HepG2 (cell line): ENCODE measurements around the gene GP9. TPM values are rescaled to one million over a fixed set of nuclear protein-coding genes. Genes with fewer than 3 reads are reported as not detected.

Experiments
- ATAC-seq: fragments of 200-7000 bp; cut with Tn5 transposase; 3 replicates; pipeline ENCODE4 v1.9.1; 2020; ENCODE audit warnings: mild to moderate bottlenecking, moderate library complexity
- BruUV-seq: library from RNA; stranded (reverse); fragments of 400-500 nt; replicated peaks from 2 replicates; lab custom pipeline; 2021; lab: Mats Ljungman, UMichigan
- CTCF ChIA-PET: fragments of 300-600 bp; formaldehyde crosslinking; extraction: SDS; loops from one replicate; lab custom pipeline; 2021; ENCODE audit warnings: low total read pairs, inconsistent platforms, low intra/inter-chr PET ratio; lab: Yijun Ruan, JAX
- POLR2A ChIA-PET: fragments of 350-600 bp; sonication (Branson Sonifier 250); formaldehyde crosslinking; loops from one replicate; lab custom pipeline; 2020; ENCODE audit warnings: antibody characterized with exemption, inconsistent platforms; lab: Yijun Ruan, JAX
- DNase-seq: peaks from one replicate; pipeline ENCODE4 v3.0.0-alpha.2; 2015; ENCODE audit warnings: low spot score
- FAIRE-seq: peaks from 3 replicates; lab custom pipeline; 2011; peaks lifted over from hg19 to GRCh38; lab: Jason Lieb, UNC
- H2AFZ ChIP-seq: one replicate; pipeline ENCODE4 v1.6.1; 2011; ENCODE audit warnings: low read length, inconsistent platforms
- H3K27ac ChIP-seq: fragments of 300-600 bp; 3 replicates; pipeline ENCODE4 v1.8.0; 2011; ENCODE audit warnings: mixed run types, mild to moderate bottlenecking, mixed read lengths, low read length, inconsistent platforms; ENCODE audit not compliant: insufficient read depth; ENCODE audit errors: extremely low read length
- H3K27me3 ChIP-seq, 2 experiments: fragments of 200-600 bp in 1 of 2; 2 replicates in 1 of 2; 3 replicates in 1 of 2; pipeline versions ENCODE4 v1.6.0 to v1.8.0; 2011; ENCODE audit warnings: low read length in 2 of 2, mild to moderate bottlenecking in 2 of 2, moderate library complexity in 2 of 2, inconsistent platforms in 1 of 2; ENCODE audit not compliant: insufficient read depth in 2 of 2, control insufficient read depth in 1 of 2
- H3K36me3 ChIP-seq, 2 experiments: fragments of 200-600 bp in 1 of 2; replicated peaks in 1 of 2; 2 replicates in 1 of 2; 3 replicates in 1 of 2; pipeline versions ENCODE4 v1.5.1 to v1.8.0; 2011; ENCODE audit warnings: low read length in 2 of 2, inconsistent platforms in 1 of 2; ENCODE audit not compliant: insufficient read depth in 2 of 2, control insufficient read depth in 1 of 2
- H3K4me1 ChIP-seq: 2 replicates; pipeline ENCODE4 v1.5.1; 2012; ENCODE audit warnings: low read length, inconsistent platforms; ENCODE audit not compliant: insufficient read depth
- H3K4me2 ChIP-seq: 2 replicates; pipeline ENCODE4 v1.6.0; 2011; ENCODE audit warnings: low read depth, low read length, inconsistent platforms
- H3K4me3 ChIP-seq, 3 experiments: fragments of 200-600 bp in 1 of 3; sonication (generic), shearing (Covaris generic) in 1 of 3; replicated peaks in 1 of 3; 2 replicates each; pipeline ENCODE4 v1.5.1; 2011 to 2016; ENCODE audit warnings: low read length in 3 of 3, inconsistent platforms in 2 of 3, low read depth in 2 of 3, mild to moderate bottlenecking in 2 of 3, control low read depth in 1 of 3, mixed read lengths in 1 of 3; ENCODE audit not compliant: insufficient read depth in 1 of 3
- H3K79me2 ChIP-seq: one replicate; pipeline ENCODE4 v1.6.1; 2011; ENCODE audit warnings: low read length, inconsistent platforms; ENCODE audit not compliant: insufficient read depth
- H3K9ac ChIP-seq: 2 replicates; pipeline ENCODE4 v1.6.0; 2011; ENCODE audit warnings: mild to moderate bottlenecking, low read depth, low read length, inconsistent platforms; ENCODE audit not compliant: insufficient read depth
- H3K9me3 ChIP-seq: 2 replicates; pipeline ENCODE4 v1.5.1; 2012; ENCODE audit warnings: mild to moderate bottlenecking, low read length
- H4K20me1 ChIP-seq: 2 replicates; pipeline ENCODE4 v1.6.0; 2011; ENCODE audit warnings: inconsistent platforms, mild to moderate bottlenecking, low read length, moderate library complexity; ENCODE audit not compliant: insufficient read depth
- CCDC6 ChIP-seq: sonication (generic); formaldehyde crosslinking; IDR thresholded peaks from 2 replicates; pipeline ENCODE4 v1.8.1; 2022; ENCODE audit warnings: mild to moderate bottlenecking, missing genetic modification reagents, moderate library complexity
- DR1 ChIP-seq: sonication (generic); formaldehyde crosslinking; IDR thresholded peaks from 2 replicates; pipeline ENCODE4 v1.8.0; 2021; ENCODE audit warnings: mild to moderate bottlenecking, missing genetic modification reagents, inconsistent platforms
- SOX13 ChIP-seq, 3 experiments: fragments of 450-650 bp in 1 of 3; sonication (generic) in 1 of 3; formaldehyde crosslinking in 1 of 3; IDR thresholded peaks in 2 of 3; conservative IDR thresholded peaks in 1 of 3; 2 replicates each; pipeline versions ENCODE4 v1.5.0 to v1.6.1; 2016 to 2020; ENCODE audit warnings: antibody characterized with exemption in 1 of 3, mild to moderate bottlenecking in 1 of 3, missing compliant biosample characterization in 1 of 3, missing genetic modification reagents in 1 of 3, moderate library complexity in 1 of 3
- ZNF678 ChIP-seq: sonication (generic); formaldehyde crosslinking; IDR thresholded peaks from 2 replicates; pipeline ENCODE4 v1.4.0; 2020; ENCODE audit warnings: mild to moderate bottlenecking, missing genetic modification reagents
- WGBS: methylation state at CpG from one replicate; pipeline ENCODE4 v1.1.6; 2017; ENCODE audit warnings: low lambda C conversion rate; 5-methylcytosine and 5-hydroxymethylcytosine counted together
- in situ Hi-C: cut with HindIII; loops from 2 replicates; pipeline ENCODE4 v1.10.0; 2017; ENCODE audit warnings: low pct_unique_long_range_greater_than_20kb; ENCODE audit not compliant: extremely low pct_ligation_motif_present
- intact Hi-C: fragments of 100-400 bp; cut with micrococcal nuclease; formaldehyde crosslinking; loops from one replicate; pipeline ENCODE4 v1.10.0; 2022; ENCODE audit not compliant: unreplicated experiment
- polyA plus RNA-seq, 8 experiments: library from polyadenylated mRNA; depleted of rRNA in 3 of 8; stranded (reverse) in 7 of 8; unstranded in 1 of 8; fragments of >200 nt; fragmentation: Illumina TruSeq in 4 of 8; extraction: Trizol in 4 of 8; gene quantifications; 2 replicates each; pipeline versions ENCODE4 v1.2.1 to v1.2.3, GENCODE V29; 2011 to 2016; ENCODE audit warnings: low read depth in 4 of 8, missing spikeins in 1 of 8, mixed read lengths in 1 of 8; ENCODE audit not compliant: insufficient read depth in 1 of 8
- total RNA-seq, 5 experiments: library from RNA; depleted of rRNA; stranded (reverse); fragments of >200 nt; fragmentation: Illumina TruSeq; extraction: Trizol; gene quantifications; 2 replicates each; pipeline ENCODE4 v1.2.3, GENCODE V29; 2016; ENCODE audit warnings: low read depth in 1 of 5
- TF ChIP-seq, protein P1 (sequence below): sonication (generic); formaldehyde crosslinking; IDR thresholded peaks from 2 replicates; pipeline ENCODE4 v1.4.0; 2020; ENCODE audit warnings: missing genetic modification reagents

The GP9 gene
- total and polyA plus RNA-seq, 2 of the 13 experiments (the other 11 are each of a cell fraction or from before 2014, with no cell fraction given): not detected

DNA sequence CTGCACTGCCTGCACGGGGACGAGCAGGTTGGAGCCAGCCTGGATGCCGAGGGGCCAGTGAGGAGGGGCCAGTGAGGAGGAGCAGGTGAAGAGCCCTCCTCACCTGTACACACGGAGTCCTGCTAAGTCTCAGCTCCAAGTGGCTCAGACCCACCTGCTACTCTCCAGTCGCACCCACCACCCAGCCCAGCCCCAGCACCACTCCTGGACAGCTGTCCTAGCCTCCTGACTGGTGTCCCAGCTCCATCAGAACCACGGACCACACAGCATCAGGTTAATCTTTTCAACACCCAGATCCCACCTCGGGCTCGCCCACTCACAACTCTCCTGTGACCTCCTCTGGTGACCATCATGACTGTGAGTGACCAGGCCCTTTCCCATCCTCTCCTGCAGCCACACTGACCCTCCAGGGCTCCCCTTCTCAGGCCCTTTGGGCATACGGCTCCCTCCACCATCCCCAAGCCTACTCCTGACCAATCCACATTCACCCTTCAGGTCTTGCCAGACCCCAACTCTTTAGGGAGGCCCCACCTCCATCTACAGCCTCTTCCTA is 45.7 kb upstream of the GP9 start:
- ATAC-seq (no peak), FAIRE-seq (no peak), DNase-seq (no peak)
- Histone ChIP-seq H3K4me2 (no peak overlapping the region), H3K27me3 (peaks cover 4 to 48% of the 10 kb centered on the region in 2 experiments; a peak in 4 of 5 replicates), H3K9me3 (no peaks in the 10 kb centered on the region), H3K79me2 (no peaks in the 10 kb centered on the region), H3K9ac (no peak overlapping the region), H3K4me3 (no peak overlapping the region), H2AFZ (no peak overlapping the region), H3K4me1 (peaks cover 32% of the 10 kb centered on the region), H3K36me3 (no peaks in the 10 kb centered on the region), H3K27ac (no peak overlapping the region), H4K20me1 (no peaks in the 10 kb centered on the region)
- no TSS peak for BruUV-seq
- in situ Hi-C loops (no loop called here), intact Hi-C loops (no loop called here)
- 22% methylated on average over 4 of the region's 9 CpGs for whole genome bisulfite sequencing
- ChIA-PET CTCF (no interaction called here), POLR2A (no interaction called here)
- TF ChIP-seq, protein P1, sequence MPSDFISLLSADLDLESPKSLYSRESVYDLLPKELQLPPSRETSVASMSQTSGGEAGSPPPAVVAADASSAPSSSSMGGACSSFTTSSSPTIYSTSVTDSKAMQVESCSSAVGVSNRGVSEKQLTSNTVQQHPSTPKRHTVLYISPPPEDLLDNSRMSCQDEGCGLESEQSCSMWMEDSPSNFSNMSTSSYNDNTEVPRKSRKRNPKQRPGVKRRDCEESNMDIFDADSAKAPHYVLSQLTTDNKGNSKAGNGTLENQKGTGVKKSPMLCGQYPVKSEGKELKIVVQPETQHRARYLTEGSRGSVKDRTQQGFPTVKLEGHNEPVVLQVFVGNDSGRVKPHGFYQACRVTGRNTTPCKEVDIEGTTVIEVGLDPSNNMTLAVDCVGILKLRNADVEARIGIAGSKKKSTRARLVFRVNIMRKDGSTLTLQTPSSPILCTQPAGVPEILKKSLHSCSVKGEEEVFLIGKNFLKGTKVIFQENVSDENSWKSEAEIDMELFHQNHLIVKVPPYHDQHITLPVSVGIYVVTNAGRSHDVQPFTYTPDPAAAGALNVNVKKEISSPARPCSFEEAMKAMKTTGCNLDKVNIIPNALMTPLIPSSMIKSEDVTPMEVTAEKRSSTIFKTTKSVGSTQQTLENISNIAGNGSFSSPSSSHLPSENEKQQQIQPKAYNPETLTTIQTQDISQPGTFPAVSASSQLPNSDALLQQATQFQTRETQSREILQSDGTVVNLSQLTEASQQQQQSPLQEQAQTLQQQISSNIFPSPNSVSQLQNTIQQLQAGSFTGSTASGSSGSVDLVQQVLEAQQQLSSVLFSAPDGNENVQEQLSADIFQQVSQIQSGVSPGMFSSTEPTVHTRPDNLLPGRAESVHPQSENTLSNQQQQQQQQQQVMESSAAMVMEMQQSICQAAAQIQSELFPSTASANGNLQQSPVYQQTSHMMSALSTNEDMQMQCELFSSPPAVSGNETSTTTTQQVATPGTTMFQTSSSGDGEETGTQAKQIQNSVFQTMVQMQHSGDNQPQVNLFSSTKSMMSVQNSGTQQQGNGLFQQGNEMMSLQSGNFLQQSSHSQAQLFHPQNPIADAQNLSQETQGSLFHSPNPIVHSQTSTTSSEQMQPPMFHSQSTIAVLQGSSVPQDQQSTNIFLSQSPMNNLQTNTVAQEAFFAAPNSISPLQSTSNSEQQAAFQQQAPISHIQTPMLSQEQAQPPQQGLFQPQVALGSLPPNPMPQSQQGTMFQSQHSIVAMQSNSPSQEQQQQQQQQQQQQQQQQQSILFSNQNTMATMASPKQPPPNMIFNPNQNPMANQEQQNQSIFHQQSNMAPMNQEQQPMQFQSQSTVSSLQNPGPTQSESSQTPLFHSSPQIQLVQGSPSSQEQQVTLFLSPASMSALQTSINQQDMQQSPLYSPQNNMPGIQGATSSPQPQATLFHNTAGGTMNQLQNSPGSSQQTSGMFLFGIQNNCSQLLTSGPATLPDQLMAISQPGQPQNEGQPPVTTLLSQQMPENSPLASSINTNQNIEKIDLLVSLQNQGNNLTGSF (CRISPR knock-in tag): no peak
- no peak for TF ChIP-seq SOX13 (IDR thresholded peaks at IDR 0.05)
- no peak for TF ChIP-seq SOX13 (CRISPR knock-in tag; conservative IDR thresholded peaks at IDR 0.05 in 1 of 2, IDR thresholded peaks at IDR 0.05 in 1 of 2)
- TF ChIP-seq DR1 (CRISPR knock-in tag): no peak
- TF ChIP-seq CCDC6 (CRISPR knock-in tag): no peak
- TF ChIP-seq ZNF678 (CRISPR knock-in tag): no peak
